ENCODE measurements around the gene ELF5. TPM values are rescaled to one million over a fixed set of nuclear protein-coding genes. Genes with fewer than 3 reads are reported as not detected.

ELF5 gene
- total RNA-seq (not detected), polyA plus RNA-seq (not detected), total RNA-seq (0 reads per million in 6 experiments)

GRCh38 chr11:34513682-34514449 lies at the start of gene ELF5:
TSS of gene ELF5 (minus strand) at chr11:34513794. CDS start at chr11:34505749, 8,045 bp downstream.
- Mint-ChIP-seq H3K36me3 (no peaks in the 10 kb centered on the region), H3K9me3 (no peaks in the 10 kb centered on the region), H3K4me3 (no peak within 1 kb of the TSS), H3K4me1 (no peaks in the 10 kb centered on the region), H3K27me3 (no peaks in the 10 kb centered on the region), H3K27ac (no peak within 1 kb of the TSS)
- ATAC-seq (no peak), DNase-seq (no peak)
- POLR2A ChIA-PET = no interaction called here

GRCh38 chr11:34562976-34563375 lies 49.4 kb upstream of the ELF5 start:
- peaks cover 16 to 77% (median 30%) of the 10 kb centered on the region in 5 donors for H3K27me3 Mint-ChIP-seq
- ATAC-seq = no peak
- H3K36me3 Mint-ChIP-seq = no peaks in the 10 kb centered on the region
- H3K9me3 Mint-ChIP-seq = no peaks in the 10 kb centered on the region
- peaks cover 0 to 1% (median 0%) of the 10 kb centered on the region in 4 donors for H3K4me1 Mint-ChIP-seq
- no peak overlapping the region for H3K27ac Mint-ChIP-seq
- DNase-seq = no peak
- POLR2A ChIA-PET = no interaction called here
- H3K4me3 Mint-ChIP-seq = no peak overlapping the region

- no peak overlapping the region for H3K4me3 Mint-ChIP-seq
- DNase-seq (no peak), ATAC-seq (no peak)
- H3K36me3 Mint-ChIP-seq = no peaks in the 10 kb centered on the region
- peaks cover 0 to 1% (median 0%) of the 10 kb centered on the region in 4 donors for H3K4me1 Mint-ChIP-seq
- peaks cover 18 to 80% (median 37%) of the 10 kb centered on the region in 5 donors for H3K27me3 Mint-ChIP-seq
- peak overlapping the region in 1 of 10 donors; percentile 50 for H3K27ac Mint-ChIP-seq
- POLR2A ChIA-PET = no interaction called here
- no peaks in the 10 kb centered on the region for H3K9me3 Mint-ChIP-seq
Observed at GRCh38 chr11:34560511-34560910, 46.9 kb upstream of the ELF5 start.

GRCh38 chr11:34558673-34559072 lies 45.1 kb upstream of the ELF5 start:
- peaks cover 19 to 69% (median 36%) of the 10 kb centered on the region in 5 donors for H3K27me3 Mint-ChIP-seq
- POLR2A ChIA-PET = interaction anchor here (0.6 kb wide), 1 partner anchor 251 kb away, joined by 4 read pairs; no protein-coding TSS in a partner anchor
- no peaks in the 10 kb centered on the region for H3K36me3 Mint-ChIP-seq

GRCh38 chr11:34558211-34558610 lies 44.6 kb upstream of the ELF5 start:
- no peak for ATAC-seq

More at GRCh38 chr11:34558673-34559072, 45.1 kb upstream of the ELF5 start:
- DNase-seq = no peak
- Mint-ChIP-seq H3K4me1 (no peaks in the 10 kb centered on the region), H3K9me3 (no peaks in the 10 kb centered on the region), H3K27ac (peak overlapping the region in 1 of 10 donors; percentile 24), H3K4me3 (no peak overlapping the region)
- no peak for ATAC-seq

GRCh38 chr11:34552270-34552669 lies 38.7 kb upstream of the ELF5 start:
- no peak overlapping the region for H3K4me3 Mint-ChIP-seq
- H3K27ac Mint-ChIP-seq = no peak overlapping the region
- no peaks in the 10 kb centered on the region for H3K36me3 Mint-ChIP-seq
- no peaks in the 10 kb centered on the region for H3K9me3 Mint-ChIP-seq
- no peaks in the 10 kb centered on the region for H3K4me1 Mint-ChIP-seq
- DNase-seq = no peak
- POLR2A ChIA-PET = no interaction called here
- H3K27me3 Mint-ChIP-seq = peaks cover 5 to 16% (median 11%) of the 10 kb centered on the region in 5 donors
- ATAC-seq = no peak

More at GRCh38 chr11:34558211-34558610, 44.6 kb upstream of the ELF5 start:
- Mint-ChIP-seq H3K9me3 (no peaks in the 10 kb centered on the region), H3K4me1 (no peaks in the 10 kb centered on the region), H3K4me3 (no peak overlapping the region), H3K27ac (no peak overlapping the region), H3K36me3 (no peaks in the 10 kb centered on the region), H3K27me3 (peaks cover 16 to 69% (median 36%) of the 10 kb centered on the region in 5 donors)
- no peak for DNase-seq
- POLR2A ChIA-PET = no interaction called here

- H3K27ac Mint-ChIP-seq = no peak overlapping the region
- DNase-seq = no peak
Observed at GRCh38 chr11:34549271-34549670, 35.7 kb upstream of the ELF5 start.

GRCh38 chr11:34548278-34548677 lies 34.7 kb upstream of the ELF5 start:
- POLR2A ChIA-PET = no interaction called here
- peak overlapping the region in 1 of 10 donors; percentile 42 for H3K27ac Mint-ChIP-seq
- DNase-seq (no peak), ATAC-seq (no peak)
- no peaks in the 10 kb centered on the region for H3K36me3 Mint-ChIP-seq
- H3K4me1 Mint-ChIP-seq = peaks cover 0 to 1% (median 0%) of the 10 kb centered on the region in 4 donors
- H3K9me3 Mint-ChIP-seq = no peaks in the 10 kb centered on the region
- no peak overlapping the region for H3K4me3 Mint-ChIP-seq
- peaks cover 7 to 20% (median 13%) of the 10 kb centered on the region in 5 donors for H3K27me3 Mint-ChIP-seq

More at GRCh38 chr11:34549271-34549670, 35.7 kb upstream of the ELF5 start:
- peaks cover 0 to 1% (median 0%) of the 10 kb centered on the region in 4 donors for H3K4me1 Mint-ChIP-seq
- H3K9me3 Mint-ChIP-seq = no peaks in the 10 kb centered on the region
- H3K27me3 Mint-ChIP-seq = peaks cover 8 to 12% (median 9%) of the 10 kb centered on the region in 5 donors
- POLR2A ChIA-PET = no interaction called here
- ATAC-seq = no peak
- H3K36me3 Mint-ChIP-seq = no peaks in the 10 kb centered on the region
- H3K4me3 Mint-ChIP-seq = no peak overlapping the region

GRCh38 chr11:34546511-34547209 lies 33.1 kb upstream of the ELF5 start:
- Mint-ChIP-seq H3K4me1 (peaks cover 0 to 1% (median 0%) of the 10 kb centered on the region in 4 donors), H3K36me3 (no peaks in the 10 kb centered on the region), H3K4me3 (no peak overlapping the region), H3K27me3 (peaks cover 9 to 36% (median 19%) of the 10 kb centered on the region in 5 donors), H3K27ac (no peak overlapping the region), H3K9me3 (no peaks in the 10 kb centered on the region)
- ATAC-seq (no peak), DNase-seq (no peak)
- POLR2A ChIA-PET = no interaction called here

- H3K27me3 Mint-ChIP-seq = peaks cover 17 to 64% (median 31%) of the 10 kb centered on the region in 5 donors
- ATAC-seq (no peak), DNase-seq (no peak)
- POLR2A ChIA-PET = interaction anchor here (0.6 kb wide), 1 partner anchor 248 kb away, joined by 4 read pairs; no protein-coding TSS in a partner anchor
- H3K36me3 Mint-ChIP-seq = no peaks in the 10 kb centered on the region
- no peak overlapping the region for H3K4me3 Mint-ChIP-seq
- H3K27ac Mint-ChIP-seq = no peak overlapping the region
- peaks cover 0 to 1% (median 0%) of the 10 kb centered on the region in 4 donors for H3K4me1 Mint-ChIP-seq
- no peaks in the 10 kb centered on the region for H3K9me3 Mint-ChIP-seq
Observed at GRCh38 chr11:34542089-34542488, 28.5 kb upstream of the ELF5 start.

GRCh38 chr11:34540870-34541269 lies 27.3 kb upstream of the ELF5 start:
- H3K36me3 Mint-ChIP-seq = no peaks in the 10 kb centered on the region
- DNase-seq (no peak), ATAC-seq (no peak)
- H3K27ac Mint-ChIP-seq = no peak overlapping the region
- peaks cover 17 to 67% (median 35%) of the 10 kb centered on the region in 5 donors for H3K27me3 Mint-ChIP-seq
- POLR2A ChIA-PET = no interaction called here
- H3K4me1 Mint-ChIP-seq = peaks cover 0 to 1% (median 0%) of the 10 kb centered on the region in 4 donors
- no peak overlapping the region for H3K4me3 Mint-ChIP-seq
- H3K9me3 Mint-ChIP-seq = no peaks in the 10 kb centered on the region

GRCh38 chr11:34537636-34538035 lies 24.0 kb upstream of the ELF5 start:
- H3K27ac Mint-ChIP-seq = no peak overlapping the region
- ATAC-seq (no peak), DNase-seq (no peak)
- no peaks in the 10 kb centered on the region for H3K4me1 Mint-ChIP-seq
- no peak overlapping the region for H3K4me3 Mint-ChIP-seq
- POLR2A ChIA-PET = no interaction called here
- H3K27me3 Mint-ChIP-seq = peaks cover 16 to 40% (median 24%) of the 10 kb centered on the region in 5 donors
- H3K9me3 Mint-ChIP-seq = peaks cover 0 to 22% (median 12%) of the 10 kb centered on the region in 9 donors
- H3K36me3 Mint-ChIP-seq = peaks cover 0 to 4% (median 0%) of the 10 kb centered on the region in 3 donors

GRCh38 chr11:34536056-34536455 lies 22.5 kb upstream of the ELF5 start:
- H3K36me3 Mint-ChIP-seq = peaks cover 0 to 4% (median 0%) of the 10 kb centered on the region in 3 donors
- H3K9me3 Mint-ChIP-seq = peaks cover 0 to 24% (median 12%) of the 10 kb centered on the region in 9 donors
- DNase-seq (no peak), ATAC-seq (no peak)
- POLR2A ChIA-PET = no interaction called here
- H3K4me1 Mint-ChIP-seq = no peaks in the 10 kb centered on the region
- H3K4me3 Mint-ChIP-seq = no peak overlapping the region
- no peak overlapping the region for H3K27ac Mint-ChIP-seq
- H3K27me3 Mint-ChIP-seq = peaks cover 13 to 25% (median 20%) of the 10 kb centered on the region in 5 donors

Data from naive thymus-derived CD8-positive, alpha-beta T cell (primary cell).